Measurements from ENCODE around the gene LRRC3C. TPM values are rescaled to one million over a fixed set of nuclear protein-coding genes. Genes with fewer than 3 reads are reported as not detected.
"Not testable (repeated sequence)": the region's sequence is repeated elsewhere in the genome, so short reads cannot be mapped to it uniquely, and the experiment has no call there.

The LRRC3C gene
- total RNA-seq = not detected
- polyA plus RNA-seq = not detected
- long read RNA-seq, donor 1 = 0 reads
- long read RNA-seq, donor 2 = 0 reads
- long read RNA-seq, donor 3 = 0 reads
- long read RNA-seq, donor 4 = 0 reads

- Histone ChIP-seq H3K9me3 (ENCODE audit: control insufficient read depth, low read length) (no peaks in the 10 kb centered on the region), H3K27me3 (ENCODE audit: control insufficient read depth, insufficient read depth) (no peaks in the 10 kb centered on the region), H3K4me3 (ENCODE audit: low read length) (peak within 1 kb of the TSS; percentile 66), H3K27ac (ENCODE audit: low read length) (peak within 1 kb of the TSS; percentile 84), H3K4me1 (ENCODE audit: control insufficient read depth, insufficient read depth, low read length) (peaks cover 6% of the 10 kb centered on the region)
- WGBS = 1% methylated on average over 72 of the region's 72 CpGs
- intact Hi-C loops (cut with DNase I) = no loop called here
- DNase-seq (peak; percentile 95 to 98 (median 97)), ATAC-seq (peak; percentile 93 to 96)
Measured at GRCh38 chr17:39927101-39927928, at the start of gene LRRC3C, which contains the start of gene ORMDL3. LRRC3C (plus strand) TSS chr17:39927732; CDS start chr17:39941524, 13,792 bp downstream. ORMDL3 (minus strand) TSS chr17:39927601; CDS start chr17:39924203, 3,398 bp downstream.

DNA sequence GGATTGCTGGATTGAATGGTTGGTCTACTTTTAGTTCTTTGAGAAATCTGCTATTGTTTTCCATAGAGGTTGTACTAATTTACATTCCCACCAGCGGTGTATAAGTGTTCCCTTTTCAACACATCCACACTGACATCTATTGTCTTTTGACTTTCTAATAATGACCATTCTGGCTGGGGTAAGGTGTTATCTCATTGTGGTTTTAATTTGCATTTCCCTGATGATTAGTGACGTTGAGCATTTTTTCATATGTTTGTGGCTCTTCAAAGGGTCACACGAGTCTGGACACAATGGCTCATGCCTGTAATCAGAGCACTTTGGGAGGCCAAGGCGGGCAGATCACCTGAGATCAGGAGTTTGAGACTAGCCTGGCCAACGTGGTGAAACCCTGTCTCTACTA lies 41.4 kb upstream of the LRRC3C start:
- 65% methylated on average over 5 of the region's 5 CpGs for WGBS
- intact Hi-C loops (cut with DNase I); H3K27ac ChIP-seq (ENCODE audit: low read length); ATAC-seq; H3K9me3 ChIP-seq (ENCODE audit: control insufficient read depth, low read length); DNase-seq; H3K4me1 ChIP-seq (ENCODE audit: control insufficient read depth, insufficient read depth, low read length); H3K27me3 ChIP-seq (ENCODE audit: control insufficient read depth, insufficient read depth); H3K4me3 ChIP-seq (ENCODE audit: low read length): not testable (repeated sequence)

DNA sequence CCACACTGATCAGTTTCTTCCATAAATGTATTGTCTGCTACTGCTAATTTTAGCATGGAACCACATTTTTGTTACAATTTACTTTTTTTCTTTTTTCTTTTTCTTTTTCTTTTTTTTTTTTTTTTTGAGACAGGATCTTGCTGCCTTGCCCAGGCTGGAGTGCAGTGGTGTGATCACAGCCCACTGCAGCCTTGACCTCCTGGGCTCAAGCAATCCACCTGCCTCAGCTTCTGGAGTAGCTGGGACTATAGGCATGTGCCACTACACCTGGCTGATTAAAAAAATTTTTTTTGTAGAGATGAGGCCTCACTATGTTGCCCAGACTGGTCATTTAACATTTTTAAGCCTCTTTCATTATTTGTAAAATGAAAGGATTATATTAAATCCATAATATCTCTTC lies 40.5 kb upstream of the LRRC3C start:
- H3K9me3 ChIP-seq (ENCODE audit: control insufficient read depth, low read length) = peaks cover 2% of the 10 kb centered on the region
- no peak for ATAC-seq
- no peak overlapping the region for H3K27ac ChIP-seq (ENCODE audit: low read length)
- H3K4me1 ChIP-seq (ENCODE audit: control insufficient read depth, insufficient read depth, low read length) = no peaks in the 10 kb centered on the region
- intact Hi-C loops (cut with DNase I) = no loop called here
- peaks cover 2% of the 10 kb centered on the region for H3K27me3 ChIP-seq (ENCODE audit: control insufficient read depth, insufficient read depth)
- H3K4me3 ChIP-seq (ENCODE audit: low read length) = no peak overlapping the region
- no peak for DNase-seq

DNA sequence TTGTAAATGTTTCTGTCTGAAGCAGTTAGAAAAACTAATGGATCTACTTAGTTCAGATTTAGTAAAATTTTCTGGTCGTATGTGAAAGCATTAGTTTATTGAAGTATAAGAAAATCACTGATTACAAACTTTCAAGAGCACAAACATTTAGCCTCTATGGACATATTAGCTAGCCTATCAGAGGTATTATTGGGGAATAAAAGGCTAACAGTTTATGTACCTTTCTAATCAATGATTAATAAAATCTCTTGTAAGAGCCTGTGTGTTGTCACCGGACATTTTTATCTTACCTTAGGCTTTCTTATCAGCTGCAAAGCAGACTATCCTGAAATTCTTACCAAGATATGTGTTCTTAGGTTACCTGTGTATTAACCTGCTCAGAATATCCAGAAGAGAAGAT lies 38.3 kb upstream of the LRRC3C start:
- no peak for DNase-seq

GRCh38 chr17:39894681-39895376 lies 32.7 kb upstream of the LRRC3C start:
- Histone ChIP-seq H3K27ac (ENCODE audit: low read length) (no peak overlapping the region), H3K4me1 (ENCODE audit: control insufficient read depth, insufficient read depth, low read length) (no peaks in the 10 kb centered on the region), H3K27me3 (ENCODE audit: control insufficient read depth, insufficient read depth) (no peaks in the 10 kb centered on the region), H3K9me3 (ENCODE audit: control insufficient read depth, low read length) (peaks cover 2% of the 10 kb centered on the region), H3K4me3 (ENCODE audit: low read length) (no peak overlapping the region)
- intact Hi-C loops (cut with DNase I) = no loop called here
- DNase-seq = no peak
- WGBS = 31% methylated on average over 3 of the region's 3 CpGs
- ATAC-seq = no peak

More for the DNA sequence above, 38.3 kb upstream of the LRRC3C start:
- peaks cover 2% of the 10 kb centered on the region for H3K27me3 ChIP-seq (ENCODE audit: control insufficient read depth, insufficient read depth)
- WGBS = 23% methylated on average over 2 of the region's 2 CpGs
- H3K4me3 ChIP-seq (ENCODE audit: low read length) = no peak overlapping the region
- intact Hi-C loops (cut with DNase I) = no loop called here
- no peak overlapping the region for H3K27ac ChIP-seq (ENCODE audit: low read length)
- H3K4me1 ChIP-seq (ENCODE audit: control insufficient read depth, insufficient read depth, low read length) = no peaks in the 10 kb centered on the region
- no peak for ATAC-seq
- peaks cover 2% of the 10 kb centered on the region for H3K9me3 ChIP-seq (ENCODE audit: control insufficient read depth, low read length)

DNA sequence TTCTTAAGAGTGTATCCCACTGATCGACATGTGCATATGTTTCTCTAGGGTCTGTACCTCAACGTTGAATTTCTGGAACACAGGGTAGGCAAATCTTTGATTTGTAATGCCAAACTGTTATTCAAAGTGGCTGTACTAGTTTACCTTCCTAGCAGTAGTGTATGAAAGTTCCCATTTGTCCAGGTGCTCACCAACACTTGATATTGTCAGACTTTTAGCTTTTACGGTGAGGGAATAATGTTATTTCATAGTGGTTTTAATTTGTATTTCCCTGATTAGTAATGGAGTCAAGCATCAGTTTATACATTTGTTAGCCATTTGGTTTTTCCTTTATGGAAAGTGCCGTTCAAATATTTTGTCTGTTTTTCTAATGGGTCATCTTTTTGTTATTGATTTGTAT lies 29.4 kb upstream of the LRRC3C start:
- 92% methylated on average over 4 of the region's 4 CpGs for WGBS
- no peak for ATAC-seq
- H3K27me3 ChIP-seq (ENCODE audit: control insufficient read depth, insufficient read depth) = no peaks in the 10 kb centered on the region
- H3K9me3 ChIP-seq (ENCODE audit: control insufficient read depth, low read length) = no peaks in the 10 kb centered on the region
- intact Hi-C loops (cut with DNase I) = no loop called here
- H3K27ac ChIP-seq (ENCODE audit: low read length) = no peak overlapping the region
- DNase-seq = no peak
- H3K4me1 ChIP-seq (ENCODE audit: control insufficient read depth, insufficient read depth, low read length) = no peaks in the 10 kb centered on the region
- H3K4me3 ChIP-seq (ENCODE audit: low read length) = no peak overlapping the region

DNA sequence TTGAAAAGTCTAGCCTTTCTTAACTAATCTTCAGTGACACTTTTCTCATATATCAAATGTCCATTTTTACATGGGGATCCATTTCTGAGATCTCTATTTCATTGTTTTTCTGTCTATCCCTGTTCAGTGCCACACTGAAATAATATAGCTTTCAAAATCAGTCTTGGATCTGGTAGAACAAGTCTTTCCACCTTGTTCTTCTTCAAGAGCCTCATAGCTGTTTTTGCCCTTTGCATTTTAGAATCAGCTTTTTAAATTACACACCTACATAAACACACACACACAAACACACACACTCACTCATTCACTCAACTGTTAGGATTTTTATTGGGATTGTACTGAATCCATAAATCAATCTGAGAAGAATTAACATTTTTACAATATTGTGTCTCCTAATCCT lies 28.3 kb upstream of the LRRC3C start:
- ATAC-seq = no peak
- no peaks in the 10 kb centered on the region for H3K9me3 ChIP-seq (ENCODE audit: control insufficient read depth, low read length)
- intact Hi-C loops (cut with DNase I) = no loop called here

DNA sequence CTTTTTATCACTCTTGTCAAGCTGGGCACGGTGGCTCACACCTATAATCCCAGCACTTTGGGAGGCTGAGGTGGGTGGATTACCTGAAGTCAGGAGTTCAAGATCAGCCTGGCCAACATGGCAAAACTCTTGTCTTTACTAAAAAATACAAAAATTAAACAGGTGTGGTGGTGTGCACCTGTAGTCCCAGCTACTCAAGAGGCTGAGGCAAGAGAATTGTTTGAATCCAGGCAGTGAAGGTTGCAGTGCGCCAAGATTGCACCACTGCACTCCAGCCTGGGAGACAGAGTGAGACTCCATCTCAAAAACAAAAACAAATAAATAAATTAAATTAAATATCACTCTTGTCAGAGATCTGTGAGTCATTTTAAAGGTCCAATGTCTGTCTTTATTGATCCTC lies 25.5 kb upstream of the LRRC3C start:
- ATAC-seq; intact Hi-C loops (cut with DNase I); H3K4me1 ChIP-seq (ENCODE audit: control insufficient read depth, insufficient read depth, low read length); H3K27me3 ChIP-seq (ENCODE audit: control insufficient read depth, insufficient read depth); H3K27ac ChIP-seq (ENCODE audit: low read length); H3K4me3 ChIP-seq (ENCODE audit: low read length); H3K9me3 ChIP-seq (ENCODE audit: control insufficient read depth, low read length); DNase-seq: not testable (repeated sequence)
- WGBS = 94% methylated on average over 2 of the region's 2 CpGs

More for the DNA sequence above, 28.3 kb upstream of the LRRC3C start:
- Histone ChIP-seq H3K4me1 (ENCODE audit: control insufficient read depth, insufficient read depth, low read length) (no peaks in the 10 kb centered on the region), H3K27me3 (ENCODE audit: control insufficient read depth, insufficient read depth) (no peaks in the 10 kb centered on the region), H3K4me3 (ENCODE audit: low read length) (no peak overlapping the region), H3K27ac (ENCODE audit: low read length) (no peak overlapping the region)
- DNase-seq = no peak

DNA sequence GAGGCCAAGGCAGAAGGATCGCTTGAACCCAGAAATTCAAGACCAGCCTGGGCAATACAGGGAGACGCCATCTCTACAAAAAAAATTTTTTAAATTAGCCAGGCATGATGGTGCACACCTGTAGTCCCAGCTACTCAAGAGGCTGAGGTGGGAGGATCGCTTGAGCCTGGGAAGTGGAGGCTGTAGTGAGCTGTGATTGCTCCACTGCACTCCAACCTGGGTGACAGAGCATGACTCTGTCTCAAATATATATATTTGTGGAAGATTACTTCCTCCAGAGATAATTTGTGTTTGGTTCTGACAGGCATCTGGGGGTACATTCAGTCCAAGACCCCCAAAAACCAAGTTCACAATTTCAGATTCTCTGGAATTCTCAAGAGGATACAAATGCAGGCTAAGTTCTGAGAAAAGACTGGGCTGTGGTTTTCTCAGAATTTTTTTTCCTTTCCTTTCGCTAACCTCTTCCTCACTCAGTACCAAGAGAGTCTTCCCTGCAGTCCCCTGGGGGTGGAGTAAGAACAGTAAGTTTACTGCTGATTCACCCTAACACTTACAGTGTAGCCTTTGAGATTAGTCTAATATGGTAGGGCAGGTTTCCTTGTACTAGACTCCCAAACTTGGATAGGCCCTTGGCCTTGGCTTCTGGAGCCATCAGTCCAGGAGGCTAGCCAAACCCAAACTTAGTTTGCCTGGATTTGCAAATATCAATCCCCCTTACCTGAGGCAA lies 24.2 kb upstream of the LRRC3C start:
- intact Hi-C loops (cut with DNase I) = no loop called here
- no peaks in the 10 kb centered on the region for H3K4me1 ChIP-seq (ENCODE audit: control insufficient read depth, insufficient read depth, low read length)
- no peak overlapping the region for H3K4me3 ChIP-seq (ENCODE audit: low read length)
- H3K27me3 ChIP-seq (ENCODE audit: control insufficient read depth, insufficient read depth) = no peaks in the 10 kb centered on the region
- ATAC-seq = no peak
- 87% methylated on average over 4 of the region's 4 CpGs for WGBS
- no peak for DNase-seq
- no peaks in the 10 kb centered on the region for H3K9me3 ChIP-seq (ENCODE audit: control insufficient read depth, low read length)
- H3K27ac ChIP-seq (ENCODE audit: low read length) = no peak overlapping the region

DNA sequence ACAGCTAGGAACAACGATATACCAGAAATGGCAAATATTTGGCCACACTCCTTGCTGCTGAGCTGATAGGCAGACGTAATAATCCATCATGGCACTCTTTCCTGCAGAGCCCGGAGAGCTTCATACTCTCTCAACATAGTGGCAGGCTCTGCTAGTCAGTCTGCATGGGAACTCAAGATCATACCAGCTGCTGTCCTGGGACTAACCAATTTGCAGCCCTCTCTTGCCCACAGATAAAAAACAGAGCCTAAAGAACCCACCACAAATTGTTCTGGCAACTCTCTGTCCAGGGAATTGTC lies 22.6 kb upstream of the LRRC3C start:
- no peak overlapping the region for H3K4me3 ChIP-seq (ENCODE audit: low read length)
- H3K27ac ChIP-seq (ENCODE audit: low read length) = no peak overlapping the region
- WGBS = 74% methylated on average over 3 of the region's 3 CpGs
- ATAC-seq (no peak), DNase-seq (no peak)
- intact Hi-C loops (cut with DNase I) = no loop called here
- no peaks in the 10 kb centered on the region for H3K9me3 ChIP-seq (ENCODE audit: control insufficient read depth, low read length)
- no peaks in the 10 kb centered on the region for H3K4me1 ChIP-seq (ENCODE audit: control insufficient read depth, insufficient read depth, low read length)
- no peaks in the 10 kb centered on the region for H3K27me3 ChIP-seq (ENCODE audit: control insufficient read depth, insufficient read depth)

DNA sequence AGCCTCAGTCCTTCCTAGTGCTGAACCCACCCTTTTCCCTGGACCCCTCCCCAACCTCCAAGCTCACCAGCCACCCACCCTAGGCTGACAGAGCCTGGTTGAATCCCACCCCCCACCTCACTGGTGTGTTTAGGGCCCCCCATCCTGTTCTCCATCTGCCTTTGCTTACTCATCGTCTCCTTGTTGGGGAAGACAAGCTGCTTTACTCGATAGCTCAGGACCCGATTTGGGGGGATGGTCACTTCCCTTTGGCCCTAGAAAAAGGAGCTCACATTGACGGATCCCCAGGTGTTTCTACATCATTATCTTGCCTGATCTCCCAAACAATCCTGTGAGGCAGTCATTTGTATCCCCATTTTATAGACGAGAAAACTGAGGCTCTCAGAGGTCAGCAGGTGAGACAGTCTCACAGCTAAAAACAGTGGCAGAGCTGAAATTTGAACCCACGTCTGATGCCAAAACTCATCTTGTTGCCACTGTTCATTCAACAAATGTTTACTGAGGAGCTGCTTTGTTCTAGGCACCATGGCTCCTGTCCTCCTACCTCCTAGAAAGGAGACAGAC lies 18.7 kb upstream of the LRRC3C start:
- Histone ChIP-seq H3K27me3 (ENCODE audit: control insufficient read depth, insufficient read depth) (no peaks in the 10 kb centered on the region), H3K9me3 (ENCODE audit: control insufficient read depth, low read length) (no peaks in the 10 kb centered on the region), H3K27ac (ENCODE audit: low read length) (no peak overlapping the region), H3K4me1 (ENCODE audit: control insufficient read depth, insufficient read depth, low read length) (no peaks in the 10 kb centered on the region), H3K4me3 (ENCODE audit: low read length) (no peak overlapping the region)
- ATAC-seq (no peak), DNase-seq (no peak)
- WGBS = 92% methylated on average over 6 of the region's 6 CpGs
- intact Hi-C loops (cut with DNase I) = no loop called here

Data from right cardiac atrium (tissue), 5 donors.